HG02623 (cell line): ENCODE results near the gene INPP4B.
"Not testable (repeated sequence)": the region's sequence is repeated elsewhere in the genome, so short reads cannot be mapped to it uniquely, and the experiment has no call there.

Experiments
- ATAC-seq: cut with Tn5 transposase; IDR thresholded peaks from one replicate; pipeline ENCODE4 v1.9.1; 2021; ENCODE audit warnings: moderate library complexity; ENCODE audit not compliant: unreplicated experiment

INPP4B gene

GRCh38 chr4:142549726-142550463 lies 296.2 kb downstream of the INPP4B start:
- no peak for ATAC-seq

GRCh38 chr4:142549248-142549647 lies 296.9 kb downstream of the INPP4B start:
- ATAC-seq: no peak

GRCh38 chr4:142548491-142548890 lies 297.6 kb downstream of the INPP4B start:
- no peak for ATAC-seq

GRCh38 chr4:142547974-142548373 lies 298.1 kb downstream of the INPP4B start:
- no peak for ATAC-seq

- ATAC-seq: no peak
Measured at GRCh38 chr4:142544594-142544993, 301.5 kb downstream of the INPP4B start.

GRCh38 chr4:142544039-142544438 lies 302.1 kb downstream of the INPP4B start:
- no peak for ATAC-seq

- no peak for ATAC-seq
Measured at GRCh38 chr4:142540483-142540804, 305.7 kb downstream of the INPP4B start.

- ATAC-seq: no peak
Measured at GRCh38 chr4:142539796-142540482, 306.2 kb downstream of the INPP4B start.

GRCh38 chr4:142535009-142535408 lies 311.1 kb downstream of the INPP4B start:
- no peak for ATAC-seq

GRCh38 chr4:142532054-142532453 lies 314.0 kb downstream of the INPP4B start:
- no peak for ATAC-seq

- ATAC-seq: no peak
Measured at GRCh38 chr4:142530728-142531127, 315.4 kb downstream of the INPP4B start.

GRCh38 chr4:142528433-142528832 lies 317.7 kb downstream of the INPP4B start:
- no peak for ATAC-seq

GRCh38 chr4:142523111-142523510 lies 323.0 kb downstream of the INPP4B start:
- no peak for ATAC-seq

- ATAC-seq: no peak
Measured at GRCh38 chr4:142519342-142519741, 326.8 kb downstream of the INPP4B start.

- ATAC-seq: no peak
Measured at GRCh38 chr4:142516686-142517526, 329.2 kb downstream of the INPP4B start.

GRCh38 chr4:142512161-142512560 lies 333.9 kb downstream of the INPP4B start:
- no peak for ATAC-seq

GRCh38 chr4:142509881-142510280 lies 336.2 kb downstream of the INPP4B start:
- no peak for ATAC-seq

- ATAC-seq: not testable (repeated sequence)
Measured at GRCh38 chr4:142509381-142509780, 336.7 kb downstream of the INPP4B start.

GRCh38 chr4:142500966-142501365 lies 345.1 kb downstream of the INPP4B start:
- ATAC-seq: no peak

- no peak for ATAC-seq
Measured at GRCh38 chr4:142497606-142498005, 348.5 kb downstream of the INPP4B start.

GRCh38 chr4:142493255-142494110 lies 352.6 kb downstream of the INPP4B start:
- ATAC-seq: no peak
